Pancreas (tissue), 10 donors: ENCODE data around the gene TCP11L1. TPM values are rescaled to one million over a fixed set of nuclear protein-coding genes. Genes with fewer than 3 reads are reported as not detected.
"Not testable (repeated sequence)": the region's sequence is repeated elsewhere in the genome, so short reads cannot be mapped to it uniquely, and the experiment has no call there.

Experiments
- ATAC-seq, 4 donors: fragments of 200-7000 bp; cut with Tn5 transposase; one replicate each; pipeline versions ENCODE4 v1.8.0 to v1.9.1; 2020; ENCODE audit warnings: mild to moderate bottlenecking in 4 of 4, moderate library complexity in 4 of 4
- DNase-seq, 6 donors: peaks; one replicate each; pipeline ENCODE4 v3.0.0-alpha.2; 2020
- FAIRE-seq: peaks from 2 replicates; lab custom pipeline; 2012; peaks lifted over from hg19 to GRCh38; lab: Jason Lieb, UNC
- H3K27ac ChIP-seq, 4 donors: fragments of 200-600 bp; sonication (generic); 1 replicate in 3 of 4; 2 replicates in 1 of 4; pipeline versions ENCODE4 v1.5.0 to v1.8.0; 2020
- H3K27me3 ChIP-seq, 4 donors: fragments of 200-600 bp; one replicate each; pipeline ENCODE4 v1.8.0; 2021
- H3K36me3 ChIP-seq, 3 donors: fragments of 200-600 bp; sonication (generic) in 1 of 3; one replicate each; pipeline versions ENCODE4 v1.5.0 to v1.8.0; 2020 to 2021
- H3K4me1 ChIP-seq, 3 donors: fragments of 200-600 bp; one replicate each; pipeline ENCODE4 v1.8.0; 2021
- H3K4me3 ChIP-seq, 4 donors: fragments of 200-600 bp; sonication (generic) in 2 of 4; one replicate each; pipeline versions ENCODE4 v1.5.0 to v1.8.0; 2020 to 2021
- H3K9me3 ChIP-seq, 4 donors: fragments of 200-600 bp; one replicate each; pipeline ENCODE4 v1.8.0; 2021
- WGBS, 2 donors: extraction: QIAGEN DNeasy Blood & Tissue Kit; methylation state at CpG; one replicate each; pipeline ENCODE4 v1.1.7; 2013; 5-methylcytosine and 5-hydroxymethylcytosine counted together
- intact Hi-C, 3 donors: fragments of 100-400 bp; cut with DNase I; formaldehyde crosslinking; loops; one replicate each; pipeline versions ENCODE4 v1.11.1 to v1.14.2; 2022
- polyA plus RNA-seq, 2 donors: library from polyadenylated mRNA; stranded (reverse); fragments of 200-250 nt; gene quantifications; one replicate each; pipeline ENCODE4 v1.2.3, GENCODE V29; 2013
- total RNA-seq, 6 donors: library from RNA; stranded (reverse); fragmentation: NEBNext Ultra II Directional in 4 of 6; extraction: Animal tissue kit (Norgen Biotek cat#: 25700) in 4 of 6; gene quantifications; one replicate each; pipeline versions ENCODE4 v1.2.1 to v1.2.4, GENCODE V29; 2021 to 2023
- TF ChIP-seq, protein P1 (sequence below), 4 donors: fragments of 200-600 bp; sonication (generic) in 3 of 4; IDR thresholded peaks; one replicate each; pipeline versions ENCODE4 v1.5.0 to v1.8.0; 2021; ENCODE audit warnings: antibody characterized with exemption in 4 of 4
- donor health status: healthy with polysubstance abuse.
- donor health status: DM: no; HTN: no; CAD: no; lungs with moderate emphysema.
- donor health status: DM: no; HTN: no; CAD: no.
- donor health status: control.
- donor health status: control.
- donor health status: Bipolar disorder and iron deficiency.
- donor health status: DM: yes; HTN: yes; CAD: no.
- donor health status: DM: no; HTN: no; CAD: no.
- donor health status: DM: no; HTN: no; CAD: no.
- donor health status: DM: yes; HTN: yes; CAD: no.

Gene TCP11L1
- total and polyA plus RNA-seq, 8 donors, result 4.1 to 12.8 (median 7.8) TPM

DNA sequence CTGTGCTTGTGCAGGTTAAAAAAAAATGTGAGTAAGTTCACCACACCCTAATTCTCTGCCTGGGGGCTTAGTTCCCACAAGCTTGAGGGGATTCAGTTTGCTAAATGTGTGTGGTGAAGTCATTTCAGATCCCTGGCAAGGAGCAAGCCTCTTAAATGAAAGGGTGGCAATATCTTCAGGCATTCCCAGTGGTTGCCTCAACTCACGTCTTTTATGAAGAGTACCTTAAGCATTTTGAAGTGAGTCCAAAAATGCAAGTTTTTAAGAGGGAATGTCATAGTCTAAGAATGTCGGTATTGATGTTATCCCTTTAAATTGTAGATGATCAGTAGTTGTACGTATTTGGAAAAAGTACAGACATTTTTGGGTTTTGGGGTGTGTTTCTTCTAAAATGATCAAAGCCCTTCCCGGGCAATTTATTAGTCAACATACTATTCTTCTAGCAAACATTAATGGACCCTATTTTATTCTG lies 4.9 kb downstream of the TCP11L1 start:
- no peaks in the 10 kb centered on the region for H3K27me3 ChIP-seq
- FAIRE-seq, result no peak
- no peak for DNase-seq
- H3K4me1 ChIP-seq, result peaks cover 0 to 3% (median 2%) of the 10 kb centered on the region in 3 donors
- H3K4me3 ChIP-seq, result no peak overlapping the region
- no peaks in the 10 kb centered on the region for H3K36me3 ChIP-seq
- intact Hi-C loops, result no loop called here
- H3K27ac ChIP-seq, result no peak overlapping the region
- 72% methylated on average over 4 of the region's 4 CpGs for WGBS, 2 donors
- no peak for ATAC-seq
- TF ChIP-seq, protein P1, sequence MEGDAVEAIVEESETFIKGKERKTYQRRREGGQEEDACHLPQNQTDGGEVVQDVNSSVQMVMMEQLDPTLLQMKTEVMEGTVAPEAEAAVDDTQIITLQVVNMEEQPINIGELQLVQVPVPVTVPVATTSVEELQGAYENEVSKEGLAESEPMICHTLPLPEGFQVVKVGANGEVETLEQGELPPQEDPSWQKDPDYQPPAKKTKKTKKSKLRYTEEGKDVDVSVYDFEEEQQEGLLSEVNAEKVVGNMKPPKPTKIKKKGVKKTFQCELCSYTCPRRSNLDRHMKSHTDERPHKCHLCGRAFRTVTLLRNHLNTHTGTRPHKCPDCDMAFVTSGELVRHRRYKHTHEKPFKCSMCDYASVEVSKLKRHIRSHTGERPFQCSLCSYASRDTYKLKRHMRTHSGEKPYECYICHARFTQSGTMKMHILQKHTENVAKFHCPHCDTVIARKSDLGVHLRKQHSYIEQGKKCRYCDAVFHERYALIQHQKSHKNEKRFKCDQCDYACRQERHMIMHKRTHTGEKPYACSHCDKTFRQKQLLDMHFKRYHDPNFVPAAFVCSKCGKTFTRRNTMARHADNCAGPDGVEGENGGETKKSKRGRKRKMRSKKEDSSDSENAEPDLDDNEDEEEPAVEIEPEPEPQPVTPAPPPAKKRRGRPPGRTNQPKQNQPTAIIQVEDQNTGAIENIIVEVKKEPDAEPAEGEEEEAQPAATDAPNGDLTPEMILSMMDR (IDR thresholded peaks at IDR 0.05), result no peak
- H3K9me3 ChIP-seq, result no peaks in the 10 kb centered on the region

DNA sequence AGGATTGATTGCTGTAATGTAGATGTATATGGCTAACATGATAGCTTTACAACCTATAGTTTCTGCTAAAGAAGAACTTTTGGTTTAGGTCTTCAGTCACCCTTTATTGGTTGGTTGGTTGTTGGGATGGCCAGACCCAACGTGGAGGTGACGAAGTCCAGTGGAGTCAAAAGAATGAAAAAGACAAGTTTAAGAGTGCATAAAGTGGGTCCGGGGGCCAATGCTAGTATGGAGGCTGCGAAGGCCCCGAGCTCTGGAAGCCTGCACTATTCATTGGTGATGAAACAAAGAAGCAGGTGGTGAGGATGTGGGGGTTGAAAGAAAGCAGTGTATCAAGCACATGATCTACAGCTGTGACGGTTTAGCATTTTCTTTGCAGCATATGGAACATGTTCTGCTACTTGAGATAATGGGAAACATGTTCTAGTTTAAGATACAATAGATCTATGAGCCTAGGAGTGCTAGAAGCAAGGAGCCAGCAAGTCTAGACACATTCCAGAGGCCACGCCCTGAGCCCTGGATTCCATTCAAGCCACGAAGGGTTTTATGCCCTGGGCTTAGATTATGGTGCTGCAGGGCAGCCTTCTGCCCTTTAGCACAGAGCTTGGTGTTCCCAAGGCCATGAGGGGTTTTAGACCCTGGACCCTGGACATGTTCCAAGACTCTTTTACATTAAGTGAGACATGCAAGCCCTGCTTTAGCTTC lies 6.3 kb downstream of the TCP11L1 start:
- no peaks in the 10 kb centered on the region for H3K9me3 ChIP-seq
- ATAC-seq (no peak), FAIRE-seq (no peak), DNase-seq (no peak)
- H3K27ac ChIP-seq, result no peak overlapping the region
- 85 to 89% methylated on average over 8 of the region's 8 CpGs for WGBS, 2 donors
- no peak overlapping the region for H3K4me3 ChIP-seq
- no peaks in the 10 kb centered on the region for H3K27me3 ChIP-seq
- TF ChIP-seq, protein P1 (IDR thresholded peaks at IDR 0.05), result no peak
- no peaks in the 10 kb centered on the region for H3K36me3 ChIP-seq
- H3K4me1 ChIP-seq, result peaks cover 0 to 2% (median under 1%) of the 10 kb centered on the region in 3 donors
- intact Hi-C loops, result no loop called here

DNA sequence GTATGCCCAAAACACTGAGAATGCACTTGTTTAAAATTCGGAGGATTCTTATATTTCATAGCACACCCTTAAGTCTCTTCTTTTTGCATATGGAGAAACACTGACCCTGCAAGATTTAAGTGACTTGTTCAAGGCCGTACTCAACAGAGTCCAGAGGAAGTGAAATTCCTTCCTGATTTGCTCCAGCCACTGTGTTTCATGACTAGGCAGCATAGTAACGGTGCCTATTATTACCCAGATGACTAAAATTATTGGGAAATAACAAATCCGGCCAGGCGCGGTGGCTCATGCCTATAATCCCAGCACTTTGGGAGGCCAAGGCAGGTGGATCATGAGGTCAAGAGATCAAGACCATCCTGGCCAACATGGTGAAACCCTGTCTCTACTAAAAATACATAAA lies 9.3 kb downstream of the TCP11L1 start:
- H3K4me1 ChIP-seq, FAIRE-seq, H3K36me3 ChIP-seq, H3K27me3 ChIP-seq, intact Hi-C loops, H3K27ac ChIP-seq, H3K9me3 ChIP-seq, H3K4me3 ChIP-seq, DNase-seq: not testable (repeated sequence)
- ATAC-seq, result peak in 2 of 4 donors; percentile 65 to 74
- 87 to 92% methylated on average over 6 of the region's 6 CpGs for WGBS, 2 donors

DNA sequence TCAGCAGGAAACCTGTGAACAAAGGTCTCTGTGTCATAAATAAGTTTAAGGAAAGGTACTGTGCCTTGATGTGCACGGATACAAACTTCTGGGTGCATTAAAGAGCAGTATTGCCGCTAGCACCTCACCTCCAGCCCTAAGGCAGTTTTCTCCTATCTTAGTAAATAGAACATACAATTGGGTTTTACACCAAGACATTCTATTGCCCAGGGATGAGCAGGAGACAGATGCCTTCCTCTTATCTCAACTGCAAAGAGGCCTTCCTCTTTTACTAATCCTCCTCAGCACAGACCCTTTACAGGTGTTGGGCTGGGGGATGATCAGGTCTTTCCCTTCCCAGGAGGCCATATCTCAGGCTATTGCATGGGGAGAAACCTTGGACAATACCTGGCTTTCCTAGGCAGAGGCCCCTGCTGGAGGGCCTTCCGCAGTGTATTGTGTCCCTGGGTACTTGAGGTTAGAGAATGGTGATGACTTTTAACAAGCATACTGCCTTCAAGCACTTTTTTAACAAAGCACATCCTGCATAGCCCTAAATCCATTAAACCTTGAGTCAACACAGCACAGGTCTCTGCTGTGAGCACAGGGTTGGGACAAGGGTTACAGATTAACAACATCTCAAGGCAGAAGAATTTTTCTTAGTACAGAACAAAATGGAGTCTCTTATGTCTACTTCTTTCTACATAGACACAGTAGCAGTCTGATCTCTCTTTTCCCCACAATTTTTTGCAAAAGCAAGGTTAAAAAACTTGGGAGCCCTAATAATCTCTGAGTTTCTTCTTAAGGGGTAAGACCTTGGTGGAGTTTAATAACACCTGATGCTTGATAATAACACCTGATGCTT lies 10.4 kb downstream of the TCP11L1 start:
- DNase-seq, intact Hi-C loops, H3K4me1 ChIP-seq, H3K27me3 ChIP-seq, FAIRE-seq, H3K4me3 ChIP-seq, ATAC-seq, H3K36me3 ChIP-seq, H3K9me3 ChIP-seq, H3K27ac ChIP-seq: not testable (repeated sequence)
- WGBS, 2 donors, result 91% methylated on average over 3 of the region's 3 CpGs

DNA sequence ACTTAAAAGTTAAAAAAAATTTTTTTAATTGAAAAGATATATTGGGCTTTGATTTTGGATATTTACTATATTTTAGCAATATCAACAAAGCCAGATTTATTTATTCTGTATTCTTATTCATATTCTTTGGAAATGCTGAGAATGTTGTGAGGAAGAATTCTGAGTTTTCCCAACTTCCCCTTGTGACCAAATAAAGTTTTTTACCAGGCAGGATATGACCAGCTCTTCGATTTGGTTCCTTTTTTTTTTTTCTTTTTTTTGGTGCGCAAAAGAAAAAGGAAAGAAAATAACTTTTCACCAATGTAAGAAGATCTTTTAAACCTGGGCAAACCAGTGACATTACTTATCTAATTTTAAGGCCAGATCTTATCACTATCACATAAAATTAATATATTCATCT lies 12.9 kb downstream of the TCP11L1 start:
- ATAC-seq (no peak), DNase-seq (no peak), FAIRE-seq (no peak)
- WGBS, 2 donors, result 78 to 83% methylated on average over 1 to 2 of the region's 2 CpGs
- TF ChIP-seq, protein P1 (IDR thresholded peaks at IDR 0.05), result no peak
- Histone ChIP-seq H3K36me3 (peaks cover 0 to 2% (median 0%) of the 10 kb centered on the region in 3 donors), H3K9me3 (no peaks in the 10 kb centered on the region), H3K4me1 (no peaks in the 10 kb centered on the region), H3K4me3 (no peak overlapping the region), H3K27ac (no peak overlapping the region), H3K27me3 (no peaks in the 10 kb centered on the region)
- intact Hi-C loops, result no loop called here
